ENCODE results near the gene NDUFS3. TPM values are rescaled to one million over a fixed set of nuclear protein-coding genes. Genes with fewer than 3 reads are reported as not detected.
"Not testable (repeated sequence)": the region's sequence is repeated elsewhere in the genome, so short reads cannot be mapped to it uniquely, and the experiment has no call there.

Gene NDUFS3
- total and polyA plus RNA-seq, 8 donors = 28.6 to 210 (median 114) TPM

DNA sequence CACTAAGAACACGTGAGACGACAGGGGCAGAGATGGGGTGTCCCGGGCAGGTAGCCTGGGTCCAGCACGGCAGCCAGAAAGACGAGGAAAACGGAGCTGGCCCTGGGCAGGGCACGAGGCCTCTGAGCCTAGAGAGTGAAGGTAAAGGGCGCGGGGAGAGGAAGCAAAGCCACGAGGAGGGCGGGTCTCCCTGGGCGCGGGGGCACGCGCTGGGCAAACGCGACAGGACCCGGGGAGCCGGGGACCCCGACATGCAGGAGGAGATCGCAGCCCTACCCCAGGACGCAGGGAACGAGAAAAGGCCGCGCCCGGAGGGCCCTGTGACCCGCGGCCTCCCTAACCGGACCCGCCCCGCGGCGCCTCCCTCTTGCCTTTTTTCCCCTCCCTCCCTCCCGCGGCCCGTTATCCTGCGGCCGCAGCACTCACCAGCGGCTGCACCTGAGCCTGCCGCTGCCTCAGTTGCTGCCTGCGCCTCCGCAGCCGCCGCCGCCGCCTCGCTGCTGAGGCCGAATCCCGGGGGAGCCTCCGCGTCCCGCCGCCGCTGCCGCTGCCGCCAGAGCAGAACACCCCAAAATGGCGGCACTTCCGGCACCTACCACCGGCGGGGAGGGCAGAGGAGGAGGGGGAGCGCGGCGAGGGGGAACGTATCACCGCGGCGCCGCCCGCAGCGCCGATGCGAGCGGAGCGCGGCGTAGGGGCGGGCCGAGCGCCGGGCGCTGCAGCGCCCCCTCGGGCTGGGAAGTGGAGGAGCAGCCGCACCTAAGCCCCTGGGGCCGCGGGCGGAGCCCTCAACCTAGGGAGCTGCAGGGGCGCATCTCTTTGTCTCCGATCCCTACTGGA, 26.1 kb upstream of the NDUFS3 start, which contains the start of gene CELF1:
CELF1 (minus strand) TSS at position 567 of the 840 bp plus-strand sequence. CDS start 53,609 bp downstream, outside the sequence.
- Histone ChIP-seq H3K36me3 (peaks cover 0 to 4% (median 0%) of the 10 kb centered on the region in 4 donors), H3K4me1 (peaks cover 15 to 53% (median 42%) of the 10 kb centered on the region in 4 donors), H3K4me3 (peak within 1 kb of the TSS; percentile 84 to 99 (median 92)), H3K27me3 (no peaks in the 10 kb centered on the region), H3K27ac (peak within 1 kb of the TSS; percentile 87 to 97 (median 93)), H3K9me3 (no peaks in the 10 kb centered on the region)
- intact Hi-C loops (cut with DNase I; ENCODE audit: low total_unique reads) = no loop called here
- DNase-seq = peak; percentile 92 to 98
- WGBS, 5 donors = 0 to 2% (median 0%) methylated on average over 52 to 87 of the region's 89 CpGs
- TF ChIP-seq, protein P1, sequence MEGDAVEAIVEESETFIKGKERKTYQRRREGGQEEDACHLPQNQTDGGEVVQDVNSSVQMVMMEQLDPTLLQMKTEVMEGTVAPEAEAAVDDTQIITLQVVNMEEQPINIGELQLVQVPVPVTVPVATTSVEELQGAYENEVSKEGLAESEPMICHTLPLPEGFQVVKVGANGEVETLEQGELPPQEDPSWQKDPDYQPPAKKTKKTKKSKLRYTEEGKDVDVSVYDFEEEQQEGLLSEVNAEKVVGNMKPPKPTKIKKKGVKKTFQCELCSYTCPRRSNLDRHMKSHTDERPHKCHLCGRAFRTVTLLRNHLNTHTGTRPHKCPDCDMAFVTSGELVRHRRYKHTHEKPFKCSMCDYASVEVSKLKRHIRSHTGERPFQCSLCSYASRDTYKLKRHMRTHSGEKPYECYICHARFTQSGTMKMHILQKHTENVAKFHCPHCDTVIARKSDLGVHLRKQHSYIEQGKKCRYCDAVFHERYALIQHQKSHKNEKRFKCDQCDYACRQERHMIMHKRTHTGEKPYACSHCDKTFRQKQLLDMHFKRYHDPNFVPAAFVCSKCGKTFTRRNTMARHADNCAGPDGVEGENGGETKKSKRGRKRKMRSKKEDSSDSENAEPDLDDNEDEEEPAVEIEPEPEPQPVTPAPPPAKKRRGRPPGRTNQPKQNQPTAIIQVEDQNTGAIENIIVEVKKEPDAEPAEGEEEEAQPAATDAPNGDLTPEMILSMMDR (IDR thresholded peaks at IDR 0.05) = peak in 5 of 7 experiments; percentile 47 to 95 (median 94)
- TF ChIP-seq EP300 (IDR thresholded peaks at IDR 0.05) (no peak), POLR2AphosphoS5 (IDR thresholded peaks at IDR 0.05) (peak; percentile 38 to 87 (median 76))

DNA sequence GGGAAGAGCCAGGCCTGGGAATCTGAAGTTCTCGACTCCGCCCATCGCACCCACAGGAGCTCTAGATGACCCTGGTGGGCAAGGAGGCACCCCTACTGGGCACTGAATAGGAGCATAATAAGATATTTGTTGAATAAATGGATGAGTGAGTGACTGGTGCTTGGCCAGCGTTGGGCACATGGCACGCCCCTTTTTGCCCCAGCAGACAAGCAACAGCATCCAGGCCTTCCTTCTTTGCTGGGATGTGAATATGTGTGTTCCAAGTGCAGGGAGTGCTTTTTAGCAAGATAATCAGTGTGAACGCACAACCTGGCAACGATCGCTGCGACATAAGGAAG, 25.5 kb upstream of the NDUFS3 start:
- H3K9me3 ChIP-seq = no peaks in the 10 kb centered on the region
- WGBS, 5 donors = 7 to 10% (median 8%) methylated on average over 9 of the region's 9 CpGs
- H3K27me3 ChIP-seq = no peaks in the 10 kb centered on the region
- peak overlapping the region; percentile 87 to 97 (median 93) for H3K27ac ChIP-seq
- peaks cover 0 to 4% (median 0%) of the 10 kb centered on the region in 4 donors for H3K36me3 ChIP-seq
- peak overlapping the region; percentile 84 to 99 (median 92) for H3K4me3 ChIP-seq
- peaks cover 11 to 47% (median 36%) of the 10 kb centered on the region in 4 donors for H3K4me1 ChIP-seq
- peak in 1 of 2 donors; percentile 27 for DNase-seq
- no peak for TF ChIP-seq EP300 (IDR thresholded peaks at IDR 0.05)
- TF ChIP-seq, protein P1 (IDR thresholded peaks at IDR 0.05) = peak in 1 of 7 experiments; percentile 12
- intact Hi-C loops (cut with DNase I; ENCODE audit: low total_unique reads) = no loop called here

DNA sequence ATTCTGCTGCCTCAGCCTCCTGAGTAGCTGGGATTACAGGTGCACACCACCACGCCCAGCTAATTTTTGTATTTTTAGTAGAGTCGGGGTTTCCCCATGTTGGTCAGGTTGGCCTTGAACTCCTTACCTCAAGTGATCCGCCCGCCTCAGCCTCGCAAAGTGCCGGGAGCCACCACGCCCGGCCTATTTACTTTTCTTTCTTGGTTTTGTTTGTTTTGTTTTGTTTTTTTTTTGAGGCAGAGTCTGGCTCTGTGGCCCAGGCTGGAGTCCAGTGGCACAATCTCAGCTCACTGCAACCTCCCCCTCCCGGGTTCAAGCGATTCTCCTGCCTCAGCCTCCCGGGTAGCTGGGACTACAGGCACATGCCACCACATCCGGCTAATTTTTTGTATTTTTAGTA, 21.9 kb upstream of the NDUFS3 start:
- H3K27ac ChIP-seq; intact Hi-C loops (cut with DNase I; ENCODE audit: low total_unique reads); H3K4me3 ChIP-seq; H3K36me3 ChIP-seq; H3K9me3 ChIP-seq; DNase-seq; H3K27me3 ChIP-seq: not testable (repeated sequence)
- H3K4me1 ChIP-seq = peaks cover 0 to 10% (median 5%) of the 10 kb centered on the region in 4 donors
- WGBS, 5 donors = 56 to 74% (median 71%) methylated on average over 12 of the region's 12 CpGs

DNA sequence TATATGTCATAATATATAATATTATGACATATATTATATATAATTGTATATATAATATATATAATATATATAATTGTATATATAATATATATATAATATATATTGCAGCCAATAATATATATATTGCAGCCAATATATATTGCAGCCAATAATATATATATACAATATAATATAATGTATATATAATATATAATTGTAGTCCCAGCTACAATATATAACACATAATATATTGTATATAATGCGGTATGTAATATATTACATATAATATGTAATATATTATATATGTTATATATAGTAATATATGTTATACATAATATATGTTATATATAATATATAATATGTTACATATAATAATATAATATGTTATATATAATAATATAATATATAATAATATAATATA, 20.2 kb upstream of the NDUFS3 start:
- intact Hi-C loops (cut with DNase I; ENCODE audit: low total_unique reads) = no loop called here
- Histone ChIP-seq H3K4me1 (peaks cover 0 to 4% (median under 1%) of the 10 kb centered on the region in 4 donors), H3K36me3 (no peaks in the 10 kb centered on the region), H3K9me3 (no peaks in the 10 kb centered on the region), H3K27ac (no peak overlapping the region), H3K27me3 (no peaks in the 10 kb centered on the region), H3K4me3 (no peak overlapping the region)
- 96 to 100% (median 100%) methylated on average over 1 of the region's 1 CpG for WGBS, 5 donors
- TF ChIP-seq POLR2A (IDR thresholded peaks at IDR 0.05) (no peak), POLR2AphosphoS5 (IDR thresholded peaks at IDR 0.05) (no peak), EP300 (IDR thresholded peaks at IDR 0.05) (no peak)
- TF ChIP-seq, protein P1 (IDR thresholded peaks at IDR 0.05) = no peak
- DNase-seq = no peak

DNA sequence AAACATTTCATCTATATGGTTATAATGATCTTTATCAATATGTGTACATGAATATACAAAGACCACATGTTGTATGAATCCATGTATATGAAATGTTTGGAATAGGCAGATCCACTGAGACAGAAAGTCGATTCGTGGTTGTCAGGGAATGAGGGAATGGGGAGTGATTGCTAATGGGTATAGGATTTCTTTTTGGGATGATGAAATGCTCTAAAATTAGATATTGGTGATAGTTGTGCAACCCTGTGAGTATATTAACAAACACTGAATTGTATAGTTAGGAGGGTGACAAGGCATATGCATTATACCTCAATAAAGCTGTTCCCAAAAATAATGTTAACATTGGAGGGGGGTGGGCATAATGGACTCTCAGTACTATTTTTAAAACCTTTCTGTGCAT, 18.4 kb upstream of the NDUFS3 start:
- DNase-seq = no peak
- 84 to 94% (median 88%) methylated on average over 2 of the region's 2 CpGs for WGBS, 5 donors
- intact Hi-C loops (cut with DNase I; ENCODE audit: low total_unique reads) = no loop called here
- no peak overlapping the region for H3K4me3 ChIP-seq
- no peak for TF ChIP-seq POLR2A (IDR thresholded peaks at IDR 0.05)
- TF ChIP-seq, protein P1 (IDR thresholded peaks at IDR 0.05) = no peak
- no peak for TF ChIP-seq EP300 (IDR thresholded peaks at IDR 0.05)
- TF ChIP-seq POLR2AphosphoS5 (IDR thresholded peaks at IDR 0.05) = no peak
- no peak overlapping the region for H3K27ac ChIP-seq
- no peaks in the 10 kb centered on the region for H3K27me3 ChIP-seq
- no peaks in the 10 kb centered on the region for H3K9me3 ChIP-seq
- H3K4me1 ChIP-seq = peaks cover 5 to 11% (median 10%) of the 10 kb centered on the region in 4 donors
- no peaks in the 10 kb centered on the region for H3K36me3 ChIP-seq

DNA sequence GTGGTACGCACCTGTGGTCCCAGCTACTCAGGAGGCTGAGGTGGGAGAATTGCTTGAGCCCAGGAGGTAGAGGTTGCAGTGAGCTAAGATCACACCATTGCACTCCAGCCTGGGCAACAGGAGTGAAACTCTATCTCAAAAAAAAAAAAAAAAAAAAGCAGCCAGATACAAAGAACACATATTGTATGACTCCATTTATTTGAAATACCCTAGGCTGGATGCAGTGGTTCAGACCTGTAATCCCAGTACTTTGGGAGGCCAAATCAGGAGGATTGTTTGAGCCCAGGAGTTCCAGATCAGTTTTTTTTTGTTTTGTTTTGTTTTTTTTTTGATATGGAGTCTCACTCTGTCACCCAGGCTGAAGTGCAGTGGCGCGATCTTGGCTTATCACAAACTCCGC, 16.5 kb upstream of the NDUFS3 start:
- WGBS, 5 donors = 77 to 90% (median 87%) methylated on average over 4 of the region's 4 CpGs
- intact Hi-C loops (cut with DNase I; ENCODE audit: low total_unique reads) = not testable (repeated sequence)

DNA sequence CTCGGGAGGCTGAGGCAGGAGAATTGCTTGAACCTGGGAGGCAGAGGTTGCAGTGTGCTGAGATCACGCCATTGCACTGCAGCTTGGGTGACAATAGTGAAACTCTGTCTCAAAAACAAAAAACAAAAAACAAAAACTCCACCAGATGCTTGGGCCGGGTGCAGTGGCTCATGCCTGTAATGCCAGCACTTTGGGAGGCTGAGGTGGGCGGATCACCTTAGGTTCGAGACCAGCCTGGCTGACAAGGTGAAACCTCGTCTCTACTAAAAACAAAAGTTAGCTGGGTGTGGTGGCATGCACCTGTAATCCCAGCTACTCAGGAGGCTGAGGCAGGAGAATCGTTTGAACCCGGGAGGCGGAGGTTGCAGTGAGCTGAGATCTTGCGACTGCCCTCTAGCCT, 14.5 kb upstream of the NDUFS3 start:
- peaks cover 5 to 33% (median 18%) of the 10 kb centered on the region in 4 donors for H3K4me1 ChIP-seq
- peak overlapping the region in 1 of 4 donors; percentile 91 for H3K4me3 ChIP-seq
- H3K27me3 ChIP-seq; H3K9me3 ChIP-seq; H3K27ac ChIP-seq; intact Hi-C loops (cut with DNase I; ENCODE audit: low total_unique reads); DNase-seq: not testable (repeated sequence)
- peaks cover 0 to 13% (median 5%) of the 10 kb centered on the region in 4 donors for H3K36me3 ChIP-seq
- WGBS, 5 donors = 90 to 93% (median 92%) methylated on average over 10 of the region's 10 CpGs

More for the DNA sequence above, 16.5 kb upstream of the NDUFS3 start:
- peaks cover 5 to 26% (median 18%) of the 10 kb centered on the region in 4 donors for H3K4me1 ChIP-seq
- not testable (repeated sequence) for H3K27ac ChIP-seq, H3K9me3 ChIP-seq, H3K36me3 ChIP-seq, DNase-seq, H3K27me3 ChIP-seq, H3K4me3 ChIP-seq
